AG20443 (cell line): Measurements from ENCODE around the gene SFXN4.
A peak's percentile ranks its signal among the peaks of the same experiment; 100 is the strongest.
"Not testable (repeated sequence)": the region's sequence is repeated elsewhere in the genome, so short reads cannot be mapped to it uniquely, and the experiment has no call there.

Experiments
- DNase-seq: peaks from one replicate; pipeline ENCODE4 v3.0.0; 2012; ENCODE audit warnings: low spot score, mixed read lengths

The SFXN4 gene

DNA sequence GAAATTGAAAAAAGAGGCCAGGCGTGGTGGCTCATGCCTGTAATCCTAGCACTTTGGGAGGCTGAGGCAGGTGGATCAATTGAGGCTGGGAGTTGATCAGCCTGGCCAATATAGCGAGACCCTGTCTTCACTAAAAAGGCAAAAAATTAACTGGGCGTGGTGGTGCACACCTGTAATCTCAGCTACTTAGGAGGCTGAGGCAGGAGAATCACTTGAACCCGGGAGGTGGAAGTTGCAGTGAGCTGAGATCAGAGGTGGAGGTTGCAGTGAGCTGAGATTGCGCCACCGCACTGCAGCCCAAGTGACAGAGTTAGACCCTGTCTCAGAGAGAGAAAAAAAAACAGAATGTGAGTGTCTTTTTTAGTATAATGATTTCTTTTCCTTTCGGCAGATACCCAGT, 59.6 kb downstream of the SFXN4 start:
- not testable (repeated sequence) for DNase-seq

DNA sequence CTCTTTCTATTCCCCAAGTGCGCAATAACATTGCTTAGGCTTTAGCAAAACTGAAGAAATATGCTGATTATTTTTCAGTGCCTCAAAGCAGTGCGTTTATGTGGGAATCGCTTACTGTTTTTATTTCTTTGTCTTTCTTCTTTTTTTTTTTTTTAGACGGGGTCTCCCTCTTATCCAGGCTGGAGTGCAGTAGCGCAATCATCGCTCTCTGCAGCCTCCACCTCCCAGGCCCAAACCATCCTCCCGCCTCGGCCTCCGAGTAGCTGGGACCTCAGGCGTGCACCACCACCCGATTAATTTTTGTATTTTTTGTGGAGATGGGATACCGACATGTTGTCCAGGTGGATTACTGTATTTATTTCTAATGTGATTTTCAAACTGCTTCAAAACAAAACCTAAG, 60.4 kb downstream of the SFXN4 start:
- DNase-seq: no peak

DNA sequence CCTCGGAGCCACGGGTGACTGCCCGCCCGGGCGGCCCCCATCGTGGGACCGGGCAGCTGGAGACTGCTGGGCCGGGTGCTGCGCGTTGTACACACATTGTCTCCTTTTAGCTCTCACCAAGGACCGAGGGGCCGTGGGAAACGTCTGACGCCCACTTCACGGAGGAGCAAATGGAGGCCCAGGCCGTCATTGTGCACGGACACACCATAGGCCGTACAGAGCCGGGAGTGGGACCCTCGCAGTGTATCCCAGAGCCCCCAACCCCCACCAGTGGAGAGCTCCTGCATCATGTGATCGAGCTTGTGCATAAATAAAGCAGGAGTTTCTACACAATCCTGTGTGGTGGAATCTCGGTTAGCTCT, 60.9 kb downstream of the SFXN4 start:
- DNase-seq: no peak

DNA sequence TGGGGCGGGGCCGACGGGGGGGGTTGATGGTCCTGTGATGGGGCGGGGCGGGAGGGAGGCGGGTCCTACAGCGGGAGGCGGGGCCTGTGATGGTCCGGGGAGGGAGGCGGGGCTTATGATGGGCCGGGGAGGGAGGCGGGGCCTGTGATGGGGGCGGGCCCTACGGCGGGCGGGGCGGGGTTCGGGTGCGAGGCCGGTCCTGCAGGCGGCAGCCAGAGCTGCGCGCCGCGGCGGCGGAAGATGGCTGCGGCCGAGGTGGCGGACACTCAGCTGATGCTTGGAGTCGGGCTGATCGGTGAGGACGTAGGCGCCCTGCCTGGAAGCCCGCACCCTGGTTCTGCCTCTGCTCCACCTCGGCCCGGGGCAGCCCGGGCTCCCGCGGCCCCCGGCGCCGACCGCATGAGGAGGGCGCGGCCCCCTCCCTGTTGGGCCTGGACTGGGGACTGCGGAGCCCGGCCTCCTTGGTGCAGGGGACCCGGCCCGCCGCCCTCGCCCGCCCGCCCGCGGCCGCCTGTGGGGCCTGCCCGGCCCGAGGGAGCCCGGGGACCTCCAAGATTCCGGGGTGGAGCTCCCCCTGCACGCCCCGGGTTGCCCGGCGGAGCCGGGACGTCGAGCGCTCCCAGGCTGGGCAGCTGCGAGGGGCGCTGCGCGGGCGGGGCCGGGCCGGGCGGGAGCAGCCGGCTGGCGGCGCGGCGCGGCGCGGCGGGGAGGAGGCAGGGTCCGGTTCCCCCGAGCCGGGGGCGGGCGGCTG, 61.4 kb downstream of the SFXN4 start, which contains the start of gene DENND10:
DENND10 (plus strand) TSS at position 211 of the 751 bp plus-strand sequence; CDS start at position 241, 30 bp downstream.
- DNase-seq: peak; percentile 99

DNA sequence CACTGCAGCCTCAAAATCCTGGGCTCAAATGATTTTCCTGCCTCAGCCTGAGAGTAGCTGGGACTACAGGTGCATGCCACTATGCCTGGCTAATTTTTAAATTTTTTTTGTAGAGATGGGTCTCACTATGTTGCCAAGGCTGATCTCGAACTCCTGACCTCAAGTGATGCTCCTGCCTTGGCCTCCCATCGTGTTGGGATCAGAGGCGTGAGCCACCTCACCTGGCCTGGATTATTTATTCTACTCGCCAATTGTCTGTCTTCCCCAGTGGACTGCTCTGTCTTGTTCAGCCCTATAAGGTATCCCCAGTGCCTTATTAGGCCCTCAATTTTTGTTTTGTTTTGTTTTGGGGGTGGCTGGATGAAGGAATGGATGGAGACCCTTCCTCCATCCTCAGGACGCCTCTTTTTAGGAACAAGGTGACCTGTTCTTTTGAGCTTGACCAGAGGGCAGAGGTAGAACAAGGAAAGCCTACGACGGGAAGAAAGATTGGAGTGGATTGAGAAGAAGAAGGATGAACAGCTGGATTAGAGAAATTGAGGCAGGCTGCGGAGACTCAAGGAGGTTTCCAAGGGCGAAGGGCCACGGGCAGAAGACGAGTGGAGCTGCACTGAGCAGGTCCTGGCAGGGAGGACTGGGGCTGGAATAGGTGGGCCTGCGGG, 62.1 kb downstream of the SFXN4 start:
- DNase-seq: no peak

DNA sequence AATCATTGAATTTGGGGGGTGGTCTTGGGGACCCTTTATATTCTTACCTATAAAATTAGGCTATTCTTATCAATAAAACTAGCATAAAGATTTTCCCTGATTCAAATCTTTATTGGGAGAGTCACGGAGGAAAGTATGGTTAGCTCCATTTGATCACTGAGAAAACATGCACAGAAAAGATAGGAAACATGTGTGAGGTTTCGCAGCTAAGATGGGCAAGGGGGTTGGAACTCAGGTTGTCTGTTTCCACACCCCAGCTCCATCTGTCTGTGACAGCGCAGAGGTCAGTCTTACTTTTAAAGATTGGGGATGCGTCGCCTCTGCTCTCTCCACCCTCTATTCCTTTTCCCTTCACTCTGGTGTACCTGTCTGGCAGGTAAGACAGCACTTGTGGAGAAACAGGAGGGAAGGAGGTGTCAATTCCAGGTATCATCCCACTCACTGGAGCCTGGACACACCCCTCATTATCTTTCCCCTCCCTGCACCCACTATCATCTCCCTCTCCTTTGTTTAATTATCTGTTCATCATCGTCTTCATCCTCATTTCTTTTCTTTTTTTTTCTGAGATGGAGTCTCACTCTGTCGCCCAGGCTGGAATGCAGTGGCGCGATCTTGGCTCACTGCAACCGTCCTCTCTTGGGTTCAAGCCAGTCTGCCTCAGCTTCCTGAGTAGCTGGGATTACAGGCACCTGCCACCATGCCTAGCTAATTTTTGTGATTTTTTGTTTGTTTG, 64.0 kb downstream of the SFXN4 start:
- DNase-seq: no peak

DNA sequence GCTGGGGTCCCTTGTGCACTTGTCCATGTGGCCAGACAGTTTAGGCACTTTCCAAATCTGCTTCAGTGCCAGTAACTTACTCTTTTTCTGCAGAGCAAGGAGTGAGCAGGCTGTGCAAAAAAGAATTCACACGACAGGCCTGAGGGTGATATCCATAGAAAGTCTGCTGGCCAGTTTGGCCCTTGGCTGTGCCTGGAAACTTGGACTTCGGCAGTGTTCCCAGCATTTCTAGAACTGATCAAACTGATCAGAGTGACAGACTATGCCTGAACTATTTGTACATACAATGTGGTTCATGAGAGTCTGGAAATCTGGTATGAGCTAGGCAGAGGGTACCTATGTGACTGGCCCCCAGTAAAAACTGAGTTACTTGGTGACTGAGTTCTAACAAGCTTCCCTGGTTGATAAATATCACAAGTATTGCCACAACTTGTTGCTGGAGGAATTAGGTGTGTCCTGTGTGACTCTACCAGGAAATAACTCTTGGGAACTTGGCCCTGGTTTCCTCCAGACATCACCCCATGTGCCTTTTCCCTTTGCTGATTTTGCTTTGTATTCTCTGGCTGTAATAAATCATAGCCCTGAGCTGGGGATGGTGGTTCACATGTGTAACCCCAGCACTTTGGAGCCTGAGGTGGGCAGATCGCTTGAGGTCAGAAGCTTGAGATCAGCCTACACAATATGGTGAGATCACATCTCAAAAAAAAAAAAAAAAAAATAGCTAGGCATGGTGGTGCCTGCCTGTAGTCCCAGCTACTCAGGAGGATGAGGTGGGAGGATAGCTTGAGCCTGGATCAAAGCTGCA, 64.9 kb downstream of the SFXN4 start:
- DNase-seq: no peak

DNA sequence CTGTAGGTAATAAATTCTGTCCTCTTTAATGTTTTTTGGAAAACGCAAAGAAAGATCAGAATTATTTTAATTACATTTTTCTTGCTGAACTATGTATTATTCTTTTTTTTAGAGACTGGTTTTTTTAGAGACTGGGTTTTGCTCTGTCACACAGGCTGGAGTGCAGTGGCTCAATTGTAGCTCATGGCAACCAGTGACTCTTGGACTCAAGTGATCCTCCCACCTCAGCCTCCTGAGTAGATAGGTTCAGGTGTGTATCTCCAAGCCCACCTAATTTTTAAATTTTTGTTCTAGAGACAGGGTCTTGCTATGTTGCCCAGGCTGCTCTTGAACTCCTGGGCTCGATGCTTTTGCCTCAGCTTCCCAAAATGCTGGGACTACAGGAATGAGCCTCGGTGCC, 66.9 kb downstream of the SFXN4 start:
- no peak for DNase-seq

DNA sequence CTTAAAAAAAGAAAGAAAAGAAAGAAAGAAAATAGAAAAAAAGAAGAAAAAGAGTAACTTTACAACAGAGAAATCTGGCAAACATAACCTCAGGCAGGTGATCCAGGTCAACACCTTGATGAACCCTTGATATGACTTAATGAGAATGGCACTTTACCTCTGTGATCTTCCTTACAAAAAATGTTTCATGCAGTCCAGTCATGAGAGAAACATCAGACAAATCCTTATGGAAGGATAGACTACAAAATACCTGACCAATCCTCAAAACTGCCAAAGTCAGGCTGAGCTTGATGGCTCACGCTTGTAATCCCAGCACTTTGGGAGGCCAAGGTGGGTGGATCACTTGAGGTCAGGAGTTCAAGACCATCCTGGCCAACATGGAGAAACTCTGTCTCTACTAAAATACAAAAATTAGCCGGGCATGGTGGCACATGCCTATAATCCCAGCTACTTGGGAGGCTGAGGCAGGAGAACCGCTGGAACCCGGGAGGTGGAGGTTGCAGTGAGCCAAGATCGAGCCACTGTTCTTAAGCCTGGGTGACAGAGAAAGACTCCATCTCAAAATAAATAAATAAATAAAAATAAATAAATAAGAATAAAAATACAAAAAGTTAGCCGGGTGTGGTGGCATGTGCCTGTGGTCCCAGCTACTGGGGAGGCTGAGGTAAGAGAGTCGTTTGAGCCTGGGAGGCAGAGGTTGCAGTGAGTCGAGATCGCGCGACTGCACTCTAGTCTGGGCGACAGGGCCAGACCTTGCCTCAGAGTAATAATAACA, 68.7 kb downstream of the SFXN4 start:
- DNase-seq: not testable (repeated sequence)

DNA sequence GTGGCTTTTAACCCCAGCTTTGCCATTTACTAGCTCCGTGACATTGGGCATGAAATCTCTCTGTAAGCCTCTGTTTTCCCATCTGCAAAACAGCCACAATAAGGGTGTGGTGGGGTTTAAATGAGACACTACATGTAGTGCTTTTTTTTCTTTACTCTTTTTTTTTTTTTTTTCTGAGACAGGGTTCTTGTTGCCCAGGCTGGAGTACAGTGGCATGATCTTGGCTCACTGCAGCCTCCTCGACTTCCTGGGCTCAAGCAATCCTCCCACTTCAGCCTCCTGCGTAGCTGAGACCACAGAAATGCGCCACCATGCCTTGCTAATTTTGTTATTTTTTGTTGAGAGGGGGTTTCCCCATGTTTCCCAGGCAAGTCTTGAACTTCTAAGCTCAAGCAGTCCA, 69.9 kb downstream of the SFXN4 start:
- DNase-seq: no peak

DNA sequence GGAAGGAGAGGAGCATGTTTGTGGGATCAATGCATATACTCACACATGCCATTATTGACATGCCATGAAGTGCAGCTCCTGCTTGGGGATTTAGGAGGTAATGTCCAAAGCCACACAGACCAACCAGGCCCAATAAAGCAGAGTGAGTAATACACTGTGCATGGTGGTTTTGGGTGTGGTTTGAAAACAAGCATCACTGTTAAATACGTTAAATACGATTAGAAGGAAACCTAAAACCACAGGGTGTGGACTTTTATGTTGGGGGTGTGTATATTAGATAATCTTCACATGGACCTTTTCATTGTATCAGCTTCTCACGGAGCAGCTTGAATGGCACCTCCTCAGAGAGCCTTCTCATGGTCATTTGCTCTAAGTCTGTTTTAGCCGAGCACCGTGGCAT, 74.5 kb downstream of the SFXN4 start:
- DNase-seq: peak; percentile 81
